K562 (cell line): ENCODE results near the gene METRN. TPM values are rescaled to one million over a fixed set of nuclear protein-coding genes. Genes with fewer than 3 reads are reported as not detected.

Experiments
- ATAC-seq: fragments of 200-7000 bp; cut with Tn5 transposase; 3 replicates; pipeline ENCODE4 v1.9.1; 2020; ENCODE audit warnings: moderate library complexity
- BruUV-seq: library from RNA; stranded (reverse); fragments of 400-500 nt; replicated peaks from 2 replicates; lab custom pipeline; 2021; lab: Mats Ljungman, UMichigan
- CTCF ChIA-PET: fragments of 300-600 bp; formaldehyde crosslinking; extraction: SDS; loops from one replicate; lab custom pipeline; 2021; ENCODE audit warnings: low intra/inter-chr PET ratio; lab: Yijun Ruan, JAX
- POLR2A ChIA-PET: fragments of 300-600, 350-650 bp; sonication (Branson Sonifier 250); formaldehyde crosslinking; extraction: SDS; loops from one replicate; lab custom pipeline; 2021; ENCODE audit warnings: antibody characterized with exemption, inconsistent platforms; lab: Yijun Ruan, JAX
- DNase-seq, 4 experiments: peaks; one replicate each; pipeline versions ENCODE4 v3.0.0 to v3.0.0-alpha.2; 2011 to 2018; ENCODE audit warnings: low spot score in 3 of 4, mixed read lengths in 3 of 4; ENCODE audit errors: extremely low read depth in 1 of 4
- FAIRE-seq: peaks from 2 replicates; lab custom pipeline; 2011; peaks lifted over from hg19 to GRCh38; lab: Jason Lieb, UNC
- H2AFZ ChIP-seq: 2 replicates; pipeline ENCODE4 v1.6.0; 2011; ENCODE audit warnings: low read depth, low read length, control low read depth, inconsistent platforms
- H3K27ac ChIP-seq: fragments of 200-600 bp; 3 replicates; pipeline ENCODE4 v1.8.0; 2011; ENCODE audit warnings: low read depth, mild to moderate bottlenecking, control low read depth, inconsistent platforms, low read length, moderate library complexity, mixed read lengths; ENCODE audit errors: extremely low read depth
- H3K27me3 ChIP-seq, 2 experiments: fragments of 300-600 bp in 1 of 2; 2 replicates in 1 of 2; 3 replicates in 1 of 2; pipeline versions ENCODE4 v1.6.0 to v1.8.0; 2011; ENCODE audit warnings: inconsistent platforms in 2 of 2, low read length in 2 of 2, mild to moderate bottlenecking in 1 of 2, mixed read lengths in 1 of 2, moderate library complexity in 1 of 2; ENCODE audit not compliant: control insufficient read depth in 2 of 2, insufficient read depth in 2 of 2
- H3K36me3 ChIP-seq: fragments of 300-600 bp; 3 replicates; pipeline ENCODE4 v1.8.0; 2011; ENCODE audit warnings: mild to moderate bottlenecking, low read length, inconsistent platforms; ENCODE audit not compliant: control insufficient read depth, insufficient read depth
- H3K4me1 ChIP-seq, 2 experiments: fragments of 200-600 bp in 1 of 2; replicated peaks in 1 of 2; 2 replicates in 1 of 2; 3 replicates in 1 of 2; pipeline versions ENCODE4 v1.5.1 to v1.8.0; 2011; ENCODE audit warnings: inconsistent platforms in 2 of 2, low read length in 2 of 2, mild to moderate bottlenecking in 1 of 2, mixed read lengths in 1 of 2, moderate library complexity in 1 of 2; ENCODE audit not compliant: control insufficient read depth in 2 of 2, insufficient read depth in 2 of 2
- H3K4me2 ChIP-seq: 2 replicates; pipeline ENCODE4 v1.6.1; 2011; ENCODE audit warnings: low read length, control low read depth, inconsistent platforms, mixed read lengths; ENCODE audit not compliant: insufficient read depth
- H3K4me3 ChIP-seq: fragments of 200-600 bp; sonication (generic), shearing (Covaris generic); 2 replicates; pipeline ENCODE4 v1.5.1; 2016; ENCODE audit warnings: control low read depth, inconsistent platforms
- H3K79me2 ChIP-seq: fragments of 200-600 bp; 3 replicates; pipeline ENCODE4 v1.8.0; 2011; ENCODE audit warnings: low read length, inconsistent platforms; ENCODE audit not compliant: control insufficient read depth, insufficient read depth
- H3K9ac ChIP-seq, 2 experiments: 2 replicates each; pipeline versions ENCODE4 v1.6.0 to v1.6.1; 2011; ENCODE audit warnings: low read depth in 2 of 2, low read length in 2 of 2, control low read depth in 1 of 2, inconsistent platforms in 1 of 2, mild to moderate bottlenecking in 1 of 2, mixed read lengths in 1 of 2; ENCODE audit not compliant: insufficient read depth in 1 of 2
- H3K9me1 ChIP-seq: one replicate; pipeline ENCODE4 v1.6.0; 2011; ENCODE audit warnings: inconsistent platforms, mild to moderate bottlenecking, low read length, moderate library complexity; ENCODE audit not compliant: control insufficient read depth, insufficient read depth
- H3K9me3 ChIP-seq: replicated peaks from 2 replicates; pipeline ENCODE4 v1.5.1; 2011; ENCODE audit warnings: low read depth, low read length, inconsistent platforms; ENCODE audit not compliant: control insufficient read depth, insufficient read depth
- H4K20me1 ChIP-seq: replicated peaks from 2 replicates; pipeline ENCODE4 v1.6.1; 2011; ENCODE audit warnings: low read length, inconsistent platforms, mixed read lengths; ENCODE audit not compliant: control insufficient read depth, insufficient read depth
- ATF7 ChIP-seq: fragments of 450-650 bp; IDR thresholded peaks from 2 replicates; pipeline ENCODE4 v1.7.1; 2014; ENCODE audit warnings: mild to moderate bottlenecking, moderate library complexity
- ETV1 ChIP-seq: fragments of 450-650 bp; conservative IDR thresholded peaks from 2 replicates; pipeline ENCODE4 v1.6.1; 2016; ENCODE audit warnings: missing genetic modification characterization, control low read depth, low read depth, missing compliant biosample characterization
- GABPB2 ChIP-seq: fragments of 250-450 bp; sonication (Bioruptor Pico); conservative IDR thresholded peaks from 2 replicates; pipeline ENCODE4 v1.5.1; 2021; ENCODE audit warnings: mild to moderate bottlenecking
- ILF3 ChIP-seq: fragments of 450-650 bp; IDR thresholded peaks from 2 replicates; pipeline ENCODE4 v1.6.1; 2018; ENCODE audit warnings: antibody characterized with exemption, mild to moderate bottlenecking, moderate library complexity, borderline replicate concordance
- L3MBTL2 ChIP-seq: fragments of 450-650 bp; IDR thresholded peaks from 2 replicates; pipeline ENCODE4 v1.6.1; 2016; ENCODE audit warnings: mild to moderate bottlenecking, moderate library complexity
- MCM5 ChIP-seq: fragments of 450-650 bp; IDR thresholded peaks from 2 replicates; pipeline ENCODE4 v1.6.1; 2016; ENCODE audit warnings: low read depth
- MITF ChIP-seq: IDR thresholded peaks from 2 replicates; pipeline ENCODE4 v1.6.1; 2014; ENCODE audit warnings: antibody characterized with exemption
- NFXL1 ChIP-seq: fragments of 450-650 bp; formaldehyde crosslinking; IDR thresholded peaks from 2 replicates; pipeline ENCODE4 v1.4.0; 2021; ENCODE audit warnings: mild to moderate bottlenecking
- PHTF2 ChIP-seq: fragments of 250-450 bp; sonication (Bioruptor Pico); IDR thresholded peaks from 2 replicates; pipeline ENCODE4 v1.5.0; 2021; ENCODE audit warnings: mild to moderate bottlenecking
- TRIM28 ChIP-seq: fragments of 450-650 bp; IDR thresholded peaks from 2 replicates; pipeline ENCODE4 v1.6.1; 2017
- VEZF1 ChIP-seq: fragments of 200-800 bp; sonication (Bioruptor generic); IDR thresholded peaks from 2 replicates; pipeline ENCODE4 v1.6.1; 2017; ENCODE audit warnings: missing genetic modification characterization, missing compliant biosample characterization
- ZFX ChIP-seq: sonication (generic); formaldehyde crosslinking; IDR thresholded peaks from 2 replicates; pipeline ENCODE4 v1.8.0; 2022; ENCODE audit warnings: mild to moderate bottlenecking, missing genetic modification reagents, moderate library complexity
- ZKSCAN1 ChIP-seq: fragments of 150-350 bp; IDR thresholded peaks from 2 replicates; pipeline ENCODE4 v1.6.1; 2016; ENCODE audit warnings: low read depth, low read length
- ZNF583 ChIP-seq: fragments of 250-450 bp; sonication (Bioruptor Pico); IDR thresholded peaks from 2 replicates; pipeline ENCODE4 v1.4.0; 2020
- WGBS: fragments of 100-300 bp; shearing (Covaris generic); methylation state at CpG from one replicate; pipeline ENCODE4 v1.1.6; 2016; ENCODE audit warnings: low coverage, mixed read lengths; ENCODE audit not compliant: insufficient coverage; ENCODE audit errors: missing lambda C conversion rate; 5-methylcytosine and 5-hydroxymethylcytosine counted together
- in situ Hi-C: fragments of 300-500 bp; cut with MboI; formaldehyde crosslinking; loops from 4 replicates; pipeline ENCODE4 v1.15.0; 2018; ENCODE audit warnings: inconsistent platforms, mixed read lengths
- intact Hi-C: fragments of 100-400 bp; cut with micrococcal nuclease; formaldehyde crosslinking; loops from 2 replicates; pipeline ENCODE4 v1.14.2; 2022
- polyA plus RNA-seq, 8 experiments: library from polyadenylated mRNA; depleted of rRNA in 4 of 8; stranded (reverse) in 5 of 8; unstranded in 3 of 8; fragments of >200 nt; fragmentation: Nextera tagmentation in 2 of 8; fragmentation: Illumina TruSeq in 1 of 8; extraction: Ambion mirVana in 2 of 8; extraction: Trizol in 1 of 8; gene quantifications; 2 replicates each; pipeline versions ENCODE4 v1.2.1 to v1.2.3, GENCODE V29; 2011 to 2014; ENCODE audit warnings: inconsistent platforms in 1 of 8, missing spikeins in 1 of 8
- total RNA-seq, 7 experiments: library from RNA; depleted of rRNA in 6 of 7; stranded (reverse); fragments of >200 nt in 6 of 7; fragmentation: Illumina TruSeq in 2 of 7; extraction: Trizol in 2 of 7; gene quantifications; 2 replicates each; pipeline versions ENCODE4 v1.2.1 to v1.2.3, GENCODE V29; 2011 to 2021; ENCODE audit warnings: low replicate concordance in 1 of 7
- TF ChIP-seq, protein P1 (sequence below): fragments of 450-650 bp; IDR thresholded peaks from 2 replicates; pipeline ENCODE4 v1.6.1; 2016; ENCODE audit warnings: antibody characterized with exemption
- TF ChIP-seq, protein P2 (sequence below): fragments of 250-450 bp; sonication (Bioruptor Pico); IDR thresholded peaks from 2 replicates; pipeline ENCODE4 v1.8.0; 2022; ENCODE audit warnings: inconsistent platforms
- TF ChIP-seq, protein P3 (sequence below): fragments of 250-450 bp; sonication (Bioruptor Pico); IDR thresholded peaks from 2 replicates; pipeline ENCODE4 v1.5.0; 2021

The METRN gene
- total and polyA plus RNA-seq, 9 of the 15 experiments (the other 6 are each of a cell fraction or from before 2014, with no cell fraction given): 0.20 to 89.8 (median 15.4) TPM

- peak; percentile 70 for TF ChIP-seq VEZF1
Observed at GRCh38 chr16:745739-746138, 30.8 kb downstream of the METRN start (continued).

- Histone ChIP-seq H3K9me1 (no peaks in the 10 kb centered on the region), H4K20me1 (no peaks in the 10 kb centered on the region), H3K9me3 (no peaks in the 10 kb centered on the region), H3K27me3 (no peaks in the 10 kb centered on the region), H3K79me2 (no peaks in the 10 kb centered on the region), H2AFZ (no peak overlapping the region), H3K9ac (no peak overlapping the region; a peak in 1 of 4 replicates), H3K4me1 (peaks cover 0 to 48% of the 10 kb centered on the region in 2 experiments; a peak in 4 of 5 replicates), H3K27ac (no peak overlapping the region), H3K36me3 (no peaks in the 10 kb centered on the region), H3K4me2 (no peak overlapping the region), H3K4me3 (no peak overlapping the region)
- POLR2A ChIA-PET: no interaction called here
- CTCF ChIA-PET: no interaction called here
- no peak for ATAC-seq
- WGBS: 44% methylated on average over 9 of the region's 13 CpGs
- no TSS peak for BruUV-seq
- intact Hi-C loops: no loop called here
- in situ Hi-C loops: no loop called here
- no peak for FAIRE-seq
- no peak for DNase-seq
- TF ChIP-seq MITF: no peak
- TF ChIP-seq PHTF2 (CRISPR knock-in tag): no peak
- TF ChIP-seq ZNF583: no peak
- no peak for TF ChIP-seq ATF7
- TF ChIP-seq, protein P1, sequence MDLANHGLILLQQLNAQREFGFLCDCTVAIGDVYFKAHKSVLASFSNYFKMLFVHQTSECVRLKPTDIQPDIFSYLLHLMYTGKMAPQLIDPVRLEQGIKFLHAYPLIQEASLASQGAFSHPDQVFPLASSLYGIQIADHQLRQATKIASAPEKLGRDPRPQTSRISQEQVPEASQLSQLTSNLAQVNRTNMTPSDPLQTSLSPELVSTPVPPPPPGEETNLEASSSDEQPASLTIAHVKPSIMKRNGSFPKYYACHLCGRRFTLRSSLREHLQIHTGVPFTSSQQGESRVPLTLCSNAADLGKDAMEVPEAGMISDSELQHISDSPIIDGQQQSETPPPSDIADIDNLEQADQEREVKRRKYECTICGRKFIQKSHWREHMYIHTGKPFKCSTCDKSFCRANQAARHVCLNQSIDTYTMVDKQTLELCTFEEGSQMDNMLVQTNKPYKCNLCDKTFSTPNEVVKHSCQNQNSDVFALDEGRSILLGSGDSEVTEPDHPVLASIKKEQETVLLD: no peak
- TF ChIP-seq, protein P2, sequence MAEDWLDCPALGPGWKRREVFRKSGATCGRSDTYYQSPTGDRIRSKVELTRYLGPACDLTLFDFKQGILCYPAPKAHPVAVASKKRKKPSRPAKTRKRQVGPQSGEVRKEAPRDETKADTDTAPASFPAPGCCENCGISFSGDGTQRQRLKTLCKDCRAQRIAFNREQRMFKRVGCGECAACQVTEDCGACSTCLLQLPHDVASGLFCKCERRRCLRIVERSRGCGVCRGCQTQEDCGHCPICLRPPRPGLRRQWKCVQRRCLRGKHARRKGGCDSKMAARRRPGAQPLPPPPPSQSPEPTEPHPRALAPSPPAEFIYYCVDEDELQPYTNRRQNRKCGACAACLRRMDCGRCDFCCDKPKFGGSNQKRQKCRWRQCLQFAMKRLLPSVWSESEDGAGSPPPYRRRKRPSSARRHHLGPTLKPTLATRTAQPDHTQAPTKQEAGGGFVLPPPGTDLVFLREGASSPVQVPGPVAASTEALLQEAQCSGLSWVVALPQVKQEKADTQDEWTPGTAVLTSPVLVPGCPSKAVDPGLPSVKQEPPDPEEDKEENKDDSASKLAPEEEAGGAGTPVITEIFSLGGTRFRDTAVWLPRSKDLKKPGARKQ: no peak
- no peak for TF ChIP-seq ZKSCAN1
- TF ChIP-seq ZFX (CRISPR knock-in tag): no peak
- no peak for TF ChIP-seq NFXL1 (CRISPR knock-in tag)
- TF ChIP-seq GABPB2 (CRISPR knock-in tag): no peak
- TF ChIP-seq L3MBTL2: no peak
- TF ChIP-seq ETV1 (tag): no peak
- TF ChIP-seq, protein P3, sequence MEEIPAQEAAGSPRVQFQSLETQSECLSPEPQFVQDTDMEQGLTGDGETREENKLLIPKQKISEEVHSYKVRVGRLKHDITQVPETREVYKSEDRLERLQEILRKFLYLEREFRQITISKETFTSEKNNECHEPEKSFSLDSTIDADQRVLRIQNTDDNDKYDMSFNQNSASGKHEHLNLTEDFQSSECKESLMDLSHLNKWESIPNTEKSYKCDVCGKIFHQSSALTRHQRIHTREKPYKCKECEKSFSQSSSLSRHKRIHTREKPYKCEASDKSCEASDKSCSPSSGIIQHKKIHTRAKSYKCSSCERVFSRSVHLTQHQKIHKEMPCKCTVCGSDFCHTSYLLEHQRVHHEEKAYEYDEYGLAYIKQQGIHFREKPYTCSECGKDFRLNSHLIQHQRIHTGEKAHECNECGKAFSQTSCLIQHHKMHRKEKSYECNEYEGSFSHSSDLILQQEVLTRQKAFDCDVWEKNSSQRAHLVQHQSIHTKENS (CRISPR knock-in tag): no peak
- no peak for TF ChIP-seq TRIM28
- no peak for TF ChIP-seq ILF3
- no peak for TF ChIP-seq MCM5
Observed at GRCh38 chr16:746637-747036, 31.7 kb downstream of the METRN start.
